Heart left ventricle (tissue), 13 donors: ENCODE data around the gene ANXA4.

Source experiments
- POLR2A ChIP-seq, 2 donors: fragments of 450-650 bp; IDR thresholded peaks; one replicate each; pipeline ENCODE4 v1.6.1; 2017; ENCODE audit warnings: antibody characterized with exemption in 2 of 2, mild to moderate bottlenecking in 2 of 2, moderate library complexity in 2 of 2
- TF ChIP-seq, protein P1 (sequence below), 12 donors: fragments of 200-600 bp; sonication (generic) in 4 of 12; IDR thresholded peaks; one replicate each; pipeline versions ENCODE4 v1.5.0 to v1.8.0; 2018 to 2022; ENCODE audit warnings: antibody characterized with exemption in 12 of 12, mild to moderate bottlenecking in 5 of 12
- donor health status: ischemic (EF 13 %, LVEDD 7.1; RV severe dilation, severe dysfunction).
- donor health status: DM: no; HTN: yes; CAD: no.
- donor health status: DM: no; HTN: no; CAD: no.
- donor health status: ischemic (EF 25% LVEDD 6.9; RV normal size, moderate dysfunction).
- donor health status: ischemic (EF 25% LVEDD 5.7; RV mildly dilated, moderate dysfunction).
- donor health status: ischemic (EF 35%, LVEDD 5.7; RV mildly dilated, moderate dysfunction).
- donor health status: nonischemic (EF 11% LVEDD 7.7; RV severe dilation, severe dysfunction).
- donor health status: DM: yes; HTN: yes; CAD: no.
- donor health status: PGD.
- donor health status: ischemic (EF 29% LVEDD 5.4; RV normal size, mild dysfunction).
- donor health status: nonischemic (EF 23%, LVEDD 6.1; RV moderate dilation, normal function).

DNA sequence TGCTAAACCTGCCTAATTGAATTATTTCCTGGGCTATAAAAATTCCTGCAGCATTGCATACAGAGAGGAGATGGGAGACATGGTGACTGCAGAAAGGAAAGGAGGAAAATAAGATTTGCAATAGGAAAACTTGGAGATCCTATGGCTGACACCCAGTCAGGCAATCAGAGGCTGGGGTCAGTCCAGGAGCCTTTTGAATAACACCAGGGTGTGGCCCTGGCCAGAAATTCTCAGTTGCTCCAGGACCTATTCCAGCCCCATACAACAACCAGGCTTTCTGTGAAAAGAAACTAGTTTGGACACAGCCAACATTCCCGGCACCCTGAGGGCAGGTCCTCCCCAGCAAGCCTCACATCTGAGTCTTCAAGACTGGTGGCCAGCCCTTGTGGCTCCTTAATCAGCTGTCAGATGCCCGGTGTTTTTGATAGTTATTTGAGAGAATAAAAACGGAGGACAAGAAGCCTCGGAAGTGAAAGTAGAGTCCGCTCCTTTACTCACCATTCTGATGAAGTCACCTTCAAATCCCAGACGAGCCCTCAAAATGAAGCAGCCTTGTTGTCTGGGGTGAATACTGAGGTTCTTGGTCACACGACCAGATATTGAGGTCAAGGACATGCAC lies 56.5 kb downstream of the ANXA4 start:
- TF ChIP-seq, protein P1, sequence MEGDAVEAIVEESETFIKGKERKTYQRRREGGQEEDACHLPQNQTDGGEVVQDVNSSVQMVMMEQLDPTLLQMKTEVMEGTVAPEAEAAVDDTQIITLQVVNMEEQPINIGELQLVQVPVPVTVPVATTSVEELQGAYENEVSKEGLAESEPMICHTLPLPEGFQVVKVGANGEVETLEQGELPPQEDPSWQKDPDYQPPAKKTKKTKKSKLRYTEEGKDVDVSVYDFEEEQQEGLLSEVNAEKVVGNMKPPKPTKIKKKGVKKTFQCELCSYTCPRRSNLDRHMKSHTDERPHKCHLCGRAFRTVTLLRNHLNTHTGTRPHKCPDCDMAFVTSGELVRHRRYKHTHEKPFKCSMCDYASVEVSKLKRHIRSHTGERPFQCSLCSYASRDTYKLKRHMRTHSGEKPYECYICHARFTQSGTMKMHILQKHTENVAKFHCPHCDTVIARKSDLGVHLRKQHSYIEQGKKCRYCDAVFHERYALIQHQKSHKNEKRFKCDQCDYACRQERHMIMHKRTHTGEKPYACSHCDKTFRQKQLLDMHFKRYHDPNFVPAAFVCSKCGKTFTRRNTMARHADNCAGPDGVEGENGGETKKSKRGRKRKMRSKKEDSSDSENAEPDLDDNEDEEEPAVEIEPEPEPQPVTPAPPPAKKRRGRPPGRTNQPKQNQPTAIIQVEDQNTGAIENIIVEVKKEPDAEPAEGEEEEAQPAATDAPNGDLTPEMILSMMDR (IDR thresholded peaks at IDR 0.05) = no peak
- no peak for TF ChIP-seq POLR2A (IDR thresholded peaks at IDR 0.05)
